Astrocyte (in vitro differentiated cells and primary cell): ENCODE data around the gene ACVR2B. TPM values are rescaled to one million over a fixed set of nuclear protein-coding genes. Genes with fewer than 3 reads are reported as not detected.

Experiments used
- DNase-seq: peaks from one replicate; pipeline ENCODE4 v3.0.0-alpha.2; 2010; ENCODE audit warnings: low read depth
- FAIRE-seq: peaks from 2 replicates; lab custom pipeline; 2011; peaks lifted over from hg19 to GRCh38; lab: Jason Lieb, UNC
- H2AFZ ChIP-seq: 2 replicates; pipeline ENCODE4 v1.6.0; 2012; ENCODE audit warnings: low read depth, low read length, inconsistent platforms
- H3K27ac ChIP-seq: 2 replicates; pipeline ENCODE4 v1.5.1; 2011; ENCODE audit warnings: low read depth, low read length, inconsistent platforms
- H3K27me3 ChIP-seq: 2 replicates; pipeline ENCODE4 v1.6.0; 2011; ENCODE audit warnings: low read length, inconsistent platforms; ENCODE audit not compliant: insufficient read depth
- H3K36me3 ChIP-seq: 2 replicates; pipeline ENCODE4 v1.5.1; 2011; ENCODE audit warnings: low read length, inconsistent platforms; ENCODE audit not compliant: insufficient read depth
- H3K4me1 ChIP-seq: 2 replicates; pipeline ENCODE4 v1.5.1; 2011; ENCODE audit warnings: low read length, inconsistent platforms; ENCODE audit not compliant: insufficient read depth
- H3K4me2 ChIP-seq: 2 replicates; pipeline ENCODE4 v1.6.0; 2012; ENCODE audit warnings: low read length, inconsistent platforms
- H3K4me3 ChIP-seq: 2 replicates; pipeline ENCODE4 v1.5.1; 2011; ENCODE audit warnings: low read depth, mild to moderate bottlenecking, low read length, inconsistent platforms; ENCODE audit not compliant: insufficient read depth
- H3K79me2 ChIP-seq: 2 replicates; pipeline ENCODE4 v1.6.0; 2012; ENCODE audit warnings: mild to moderate bottlenecking, low read length, inconsistent platforms; ENCODE audit not compliant: insufficient read depth
- H3K9ac ChIP-seq: 2 replicates; pipeline ENCODE4 v1.6.0; 2012; ENCODE audit warnings: mild to moderate bottlenecking, low read length, inconsistent platforms
- H3K9me3 ChIP-seq: 2 replicates; pipeline ENCODE4 v1.5.1; 2012; ENCODE audit warnings: low read depth, mild to moderate bottlenecking, low read length, inconsistent platforms; ENCODE audit not compliant: insufficient read depth
- H4K20me1 ChIP-seq: 2 replicates; pipeline ENCODE4 v1.6.0; 2012; ENCODE audit warnings: low read length, inconsistent platforms; ENCODE audit not compliant: insufficient read depth
- H3K27ac Mint-ChIP-seq: one replicate; pipeline ENCODE4 v1.8.0; 2021; ENCODE audit warnings: mild to moderate bottlenecking, mixed read lengths; ENCODE audit not compliant: unreplicated experiment
- H3K27me3 Mint-ChIP-seq: one replicate; pipeline ENCODE4 v1.8.0; 2021; ENCODE audit warnings: low read depth, mixed read lengths; ENCODE audit not compliant: unreplicated experiment
- H3K36me3 Mint-ChIP-seq: one replicate; pipeline ENCODE4 v1.8.0; 2021; ENCODE audit warnings: low read depth, mixed read lengths; ENCODE audit not compliant: unreplicated experiment
- H3K4me1 Mint-ChIP-seq: one replicate; pipeline ENCODE4 v1.8.0; 2021; ENCODE audit warnings: low read depth, mixed read lengths; ENCODE audit not compliant: unreplicated experiment
- H3K4me3 Mint-ChIP-seq: one replicate; pipeline ENCODE4 v1.8.0; 2021; ENCODE audit warnings: mild to moderate bottlenecking, moderate library complexity, mixed read lengths; ENCODE audit not compliant: unreplicated experiment
- H3K9me3 Mint-ChIP-seq: one replicate; pipeline ENCODE4 v1.8.0; 2021; ENCODE audit warnings: mild to moderate bottlenecking, mixed read lengths; ENCODE audit not compliant: unreplicated experiment
- CTCF ChIP-seq: IDR thresholded peaks from 2 replicates; pipeline ENCODE4 v1.5.1; 2011; ENCODE audit warnings: low read depth, mild to moderate bottlenecking, inconsistent platforms, low read length, moderate library complexity; ENCODE audit not compliant: insufficient read depth
- EZH2 ChIP-seq: IDR thresholded peaks from 2 replicates; pipeline ENCODE4 v1.6.1; 2012; ENCODE audit warnings: mild to moderate bottlenecking, low read length, inconsistent platforms; ENCODE audit not compliant: insufficient read depth
- total RNA-seq: library from RNA; stranded (reverse); gene quantifications from 2 replicates; pipeline ENCODE4 v1.2.1, GENCODE V29; 2021

Gene ACVR2B
- total RNA-seq, 1 donor from 2014 or later: 14.7 TPM

GRCh38 chr3:38500688-38501417, 47.2 kb downstream of the ACVR2B start:
- TF ChIP-seq EZH2 (no peak), CTCF (no peak)
- no peak overlapping the region for H3K4me3 ChIP-seq
- H3K4me3 Mint-ChIP-seq: no peak overlapping the region
- H3K36me3 Mint-ChIP-seq: peaks cover 2% of the 10 kb centered on the region
- H3K9ac ChIP-seq: no peak overlapping the region
- H3K79me2 ChIP-seq: peaks cover 21% of the 10 kb centered on the region
- H3K27ac ChIP-seq: no peak overlapping the region
- peaks cover 2% of the 10 kb centered on the region for H3K4me1 ChIP-seq
- no peaks in the 10 kb centered on the region for H3K27me3 Mint-ChIP-seq
- H3K36me3 ChIP-seq: peaks cover 26% of the 10 kb centered on the region
- no peaks in the 10 kb centered on the region for H3K27me3 ChIP-seq
- H3K9me3 Mint-ChIP-seq: no peaks in the 10 kb centered on the region
- no peak overlapping the region for H3K4me2 ChIP-seq
- no peaks in the 10 kb centered on the region for H4K20me1 ChIP-seq
- peaks cover 4% of the 10 kb centered on the region for H3K4me1 Mint-ChIP-seq
- no peaks in the 10 kb centered on the region for H3K9me3 ChIP-seq
- no peak overlapping the region for H2AFZ ChIP-seq
- H3K27ac Mint-ChIP-seq: no peak overlapping the region
- no peak for DNase-seq
- FAIRE-seq: no peak

- Histone ChIP-seq H3K79me2 (no peaks in the 10 kb centered on the region), H3K4me2 (no peak overlapping the region), H4K20me1 (no peaks in the 10 kb centered on the region), H3K9ac (no peak overlapping the region), H3K27ac (no peak overlapping the region), H3K27me3 (no peaks in the 10 kb centered on the region), H3K4me1 (no peaks in the 10 kb centered on the region), H2AFZ (no peak overlapping the region), H3K9me3 (no peaks in the 10 kb centered on the region), H3K4me3 (no peak overlapping the region), H3K36me3 (peaks cover 21% of the 10 kb centered on the region)
- no peaks in the 10 kb centered on the region for H3K27me3 Mint-ChIP-seq
- no peak for TF ChIP-seq CTCF
- no peak for TF ChIP-seq EZH2
- no peak overlapping the region for H3K4me3 Mint-ChIP-seq
- peaks cover 2% of the 10 kb centered on the region for H3K36me3 Mint-ChIP-seq
- FAIRE-seq: no peak
- DNase-seq: no peak
- no peaks in the 10 kb centered on the region for H3K9me3 Mint-ChIP-seq
- no peaks in the 10 kb centered on the region for H3K4me1 Mint-ChIP-seq
- no peak overlapping the region for H3K27ac Mint-ChIP-seq
Measured at GRCh38 chr3:38507120-38507519, 53.4 kb downstream of the ACVR2B start.

- H3K36me3 ChIP-seq: peaks cover 17% of the 10 kb centered on the region
- H3K4me1 Mint-ChIP-seq: no peaks in the 10 kb centered on the region
- no peak for FAIRE-seq
Measured at GRCh38 chr3:38509732-38510131, 56.0 kb downstream of the ACVR2B start.

More at GRCh38 chr3:38509732-38510131, 56.0 kb downstream of the ACVR2B start:
- H3K79me2 ChIP-seq: no peaks in the 10 kb centered on the region
- H3K36me3 Mint-ChIP-seq: no peaks in the 10 kb centered on the region
- H3K9me3 Mint-ChIP-seq: no peaks in the 10 kb centered on the region
- H3K27me3 ChIP-seq: no peaks in the 10 kb centered on the region
- no peak overlapping the region for H3K4me3 ChIP-seq
- H3K4me1 ChIP-seq: no peaks in the 10 kb centered on the region
- H3K9ac ChIP-seq: no peak overlapping the region
- no peak overlapping the region for H3K4me2 ChIP-seq
- H3K4me3 Mint-ChIP-seq: no peak overlapping the region
- H2AFZ ChIP-seq: no peak overlapping the region
- H3K27ac ChIP-seq: no peak overlapping the region
- DNase-seq: no peak
- H3K27ac Mint-ChIP-seq: no peak overlapping the region
- H3K9me3 ChIP-seq: no peaks in the 10 kb centered on the region
- H4K20me1 ChIP-seq: no peaks in the 10 kb centered on the region
- H3K27me3 Mint-ChIP-seq: no peaks in the 10 kb centered on the region
- TF ChIP-seq CTCF (no peak), EZH2 (no peak)
